Activated T-helper 9 cell treated with anti-CD3 and anti-CD28 coated beads, Interleukin-2, amount 50 U/mL, for 16 hours (primary cell): ENCODE data around the gene CENATAC.
"Not testable (repeated sequence)": the region's sequence is repeated elsewhere in the genome, so short reads cannot be mapped to it uniquely, and the experiment has no call there.

Source experiments
- DNase-seq: peaks from one replicate; pipeline ENCODE4 v3.0.0-alpha.2; 2020; ENCODE audit warnings: low read depth

Gene CENATAC, protein sequence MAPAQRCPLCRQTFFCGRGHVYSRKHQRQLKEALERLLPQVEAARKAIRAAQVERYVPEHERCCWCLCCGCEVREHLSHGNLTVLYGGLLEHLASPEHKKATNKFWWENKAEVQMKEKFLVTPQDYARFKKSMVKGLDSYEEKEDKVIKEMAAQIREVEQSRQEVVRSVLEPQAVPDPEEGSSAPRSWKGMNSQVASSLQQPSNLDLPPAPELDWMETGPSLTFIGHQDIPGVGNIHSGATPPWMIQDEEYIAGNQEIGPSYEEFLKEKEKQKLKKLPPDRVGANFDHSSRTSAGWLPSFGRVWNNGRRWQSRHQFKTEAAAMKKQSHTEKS

DNA sequence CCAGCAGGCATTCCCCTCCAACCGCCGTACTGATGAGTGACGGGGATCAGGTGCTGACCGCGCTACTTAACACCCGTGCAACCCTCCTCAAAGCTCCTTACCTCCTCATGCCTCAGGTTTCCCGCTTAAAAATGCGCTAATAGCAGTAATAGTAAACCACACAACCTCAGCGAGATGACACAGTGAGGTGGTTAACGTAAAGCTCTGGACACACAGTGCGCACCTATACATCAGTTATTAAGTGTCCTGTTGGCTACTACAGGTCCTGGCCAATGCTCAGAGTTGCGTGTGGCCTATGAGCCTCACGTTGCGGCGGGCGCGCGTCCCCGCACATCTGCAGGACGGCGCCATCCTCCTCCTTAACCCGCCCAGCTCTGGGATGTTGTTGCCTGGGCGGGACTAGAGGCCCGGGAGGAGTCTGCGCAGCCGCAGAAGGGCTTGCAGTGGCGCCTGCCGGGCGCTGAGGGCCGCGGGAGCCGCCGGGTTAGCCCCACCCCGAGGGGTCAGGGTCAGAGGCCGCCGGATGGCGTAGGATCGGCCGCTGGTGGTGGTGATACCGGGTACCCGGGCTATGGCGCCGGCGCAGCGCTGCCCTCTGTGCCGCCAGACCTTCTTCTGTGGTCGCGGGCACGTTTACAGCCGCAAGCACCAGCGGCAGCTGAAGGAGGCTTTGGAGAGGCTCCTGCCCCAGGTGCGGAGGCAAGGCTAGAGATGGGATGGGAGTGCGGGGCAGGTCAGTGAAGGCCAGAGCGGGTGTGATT, at the start of gene CENATAC:
Gene CENATAC (plus strand): TSS at position 512 of the 761 bp plus-strand sequence. CDS start 60 bp downstream, at position 572.
- peak; percentile 97 for DNase-seq

DNA sequence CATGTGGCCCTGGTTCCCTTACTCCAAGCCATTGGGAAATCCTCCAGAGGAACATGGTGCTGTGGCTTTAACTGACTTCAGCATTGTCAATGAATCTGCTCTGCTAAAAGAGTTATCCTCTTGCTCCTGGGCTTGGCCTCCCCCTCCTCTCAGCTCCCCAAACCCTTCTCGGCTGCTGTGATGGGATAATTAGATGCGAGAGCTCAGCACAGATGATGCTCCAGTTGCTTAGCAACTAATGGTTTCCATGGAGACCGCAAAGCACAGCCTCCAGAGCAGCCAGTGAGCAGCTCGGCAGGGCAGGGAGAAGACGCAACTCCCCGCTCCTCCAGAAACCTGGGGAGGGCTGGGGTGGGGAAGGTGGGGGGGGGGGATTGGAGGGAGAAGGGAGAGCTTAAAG, 44.7 kb upstream of the CENATAC start:
- no peak for DNase-seq

DNA sequence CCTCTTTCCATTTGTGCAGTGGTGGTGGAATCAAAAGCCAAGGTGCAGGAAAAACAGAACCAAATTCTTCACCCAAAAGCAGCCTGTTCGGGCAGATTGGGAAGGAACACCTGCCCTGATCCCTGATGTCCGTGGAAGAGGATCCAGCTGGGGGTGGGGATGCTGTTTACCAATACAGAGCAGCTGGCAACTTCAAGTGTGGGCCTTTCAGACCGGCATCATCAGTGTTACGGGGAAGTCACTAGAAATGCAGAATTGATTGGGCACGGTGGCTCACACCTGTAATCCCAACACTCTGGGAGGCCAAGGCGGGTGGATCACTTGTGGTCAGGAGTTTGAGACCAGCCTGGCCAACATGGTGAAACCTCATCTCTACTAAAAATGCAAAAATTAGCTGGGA, 44.0 kb upstream of the CENATAC start:
- not testable (repeated sequence) for DNase-seq

- peak; percentile 81 for DNase-seq
Observed at GRCh38 chr11:118956094-118956846, 41.7 kb upstream of the CENATAC start, which contains the start of gene UPK2. UPK2 (plus strand) TSS chr11:118956298; CDS start chr11:118956351, 53 bp downstream.

- no peak for DNase-seq
Observed at GRCh38 chr11:118956847-118957469, 41.0 kb upstream of the CENATAC start.

DNA sequence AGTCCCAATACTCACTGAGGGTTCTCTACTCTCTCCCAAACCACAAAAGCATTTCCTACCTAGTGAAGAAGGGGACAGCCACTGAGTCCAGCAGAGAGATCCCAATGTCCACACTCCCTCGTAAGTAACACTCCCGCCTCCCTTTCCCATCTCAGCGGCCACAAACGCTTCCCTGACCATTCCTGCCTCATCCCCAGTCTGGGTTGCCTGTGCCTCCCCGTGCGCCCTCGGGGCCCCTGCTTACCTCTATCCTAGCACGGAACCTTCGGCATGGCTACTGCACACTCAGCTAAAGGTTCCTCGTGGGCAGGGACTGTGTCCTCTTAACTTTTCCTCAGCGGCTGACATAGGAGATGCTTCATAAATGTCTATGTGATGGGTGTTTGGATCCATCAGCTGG, 40.4 kb upstream of the CENATAC start:
- no peak for DNase-seq

DNA sequence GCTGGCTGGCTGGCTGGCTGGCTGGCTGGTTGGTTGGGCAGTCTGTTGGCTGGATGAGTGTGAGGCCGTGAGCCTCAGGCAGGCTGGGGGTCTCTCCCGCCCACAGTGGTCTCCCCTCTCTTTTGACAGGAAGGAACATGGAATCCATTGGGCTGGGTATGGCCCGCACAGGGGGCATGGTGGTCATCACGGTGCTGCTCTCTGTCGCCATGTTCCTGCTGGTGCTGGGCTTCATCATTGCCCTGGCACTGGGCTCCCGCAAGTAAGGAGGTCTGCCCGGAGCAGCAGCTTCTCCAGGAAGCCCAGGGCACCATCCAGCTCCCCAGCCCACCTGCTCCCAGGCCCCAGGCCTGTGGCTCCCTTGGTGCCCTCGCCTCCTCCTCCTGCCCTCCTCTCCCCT, 40.0 kb upstream of the CENATAC start:
- DNase-seq, result no peak

- DNase-seq, result no peak
Observed at GRCh38 chr11:118958577-118958976, 39.4 kb upstream of the CENATAC start.

DNA sequence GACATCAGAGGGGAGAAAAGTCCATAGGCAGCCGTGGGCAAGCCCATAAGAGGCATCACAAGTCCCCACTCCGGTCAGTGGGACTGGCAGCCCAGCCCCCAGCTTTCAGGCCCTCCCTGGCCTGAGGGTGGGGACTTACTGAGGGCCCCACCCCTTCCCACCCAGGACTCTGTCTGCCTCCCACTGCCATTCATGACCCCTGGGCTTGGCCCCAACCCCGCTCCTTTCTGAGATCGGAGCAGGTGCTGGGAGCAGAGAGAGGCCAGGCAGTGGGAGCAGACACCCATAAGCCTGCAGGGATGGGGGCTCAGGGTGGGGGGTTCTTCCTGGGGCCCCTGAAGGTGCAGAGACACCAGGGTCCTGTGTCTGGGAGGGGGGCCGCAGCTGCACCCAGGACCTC, 36.7 kb upstream of the CENATAC start:
- no peak for DNase-seq

DNA sequence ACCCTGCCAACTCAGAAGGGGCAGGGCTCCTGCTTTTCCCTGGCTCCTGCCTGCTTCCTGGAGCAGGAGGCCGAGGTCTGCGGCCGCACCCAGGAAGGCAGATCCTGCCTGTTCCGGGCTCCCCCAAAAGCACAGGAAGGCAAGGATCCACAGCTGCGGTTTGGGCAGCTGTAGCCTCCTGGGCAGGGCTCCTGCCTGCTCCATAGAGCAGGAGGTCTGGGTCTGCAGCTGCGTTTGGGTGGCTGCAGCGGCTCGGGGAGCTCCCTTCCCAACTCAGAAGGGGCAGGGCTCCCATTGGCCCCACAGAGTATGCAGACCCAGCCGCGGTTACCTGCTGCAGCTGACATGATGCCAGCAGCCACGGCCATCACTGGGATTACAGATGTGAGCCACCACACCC, 36.3 kb upstream of the CENATAC start:
- DNase-seq, result no peak

GRCh38 chr11:118969508-118969907, 28.4 kb upstream of the CENATAC start:
- DNase-seq, result not testable (repeated sequence)

GRCh38 chr11:118971646-118972045, 26.3 kb upstream of the CENATAC start, which contains the start of gene FOXR1:
FOXR1 (plus strand) TSS chr11:118971761; CDS start chr11:118971932, 171 bp downstream.
- no peak for DNase-seq

DNA sequence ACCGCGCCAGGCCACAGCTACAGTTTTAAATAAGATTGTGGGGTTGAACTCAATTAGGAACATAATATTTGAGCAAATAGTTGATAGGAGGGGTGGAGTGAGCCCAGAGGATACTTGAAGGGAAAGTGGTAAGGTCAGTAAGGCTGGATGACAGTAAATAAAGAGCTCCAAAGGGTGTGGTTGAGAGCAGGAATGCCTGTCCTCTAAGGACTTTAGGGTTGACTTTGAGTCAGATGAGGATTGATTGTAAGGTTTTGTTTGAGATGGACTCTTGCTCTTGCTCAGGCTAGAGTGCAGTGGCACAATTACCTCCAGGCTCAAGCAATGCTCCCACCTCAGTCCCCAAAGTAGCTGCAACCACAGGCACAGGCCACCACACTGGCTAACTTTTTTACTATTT, 24.0 kb upstream of the CENATAC start:
- no peak for DNase-seq

GRCh38 chr11:118975771-118976709, 21.9 kb upstream of the CENATAC start:
- DNase-seq, result no peak

DNA sequence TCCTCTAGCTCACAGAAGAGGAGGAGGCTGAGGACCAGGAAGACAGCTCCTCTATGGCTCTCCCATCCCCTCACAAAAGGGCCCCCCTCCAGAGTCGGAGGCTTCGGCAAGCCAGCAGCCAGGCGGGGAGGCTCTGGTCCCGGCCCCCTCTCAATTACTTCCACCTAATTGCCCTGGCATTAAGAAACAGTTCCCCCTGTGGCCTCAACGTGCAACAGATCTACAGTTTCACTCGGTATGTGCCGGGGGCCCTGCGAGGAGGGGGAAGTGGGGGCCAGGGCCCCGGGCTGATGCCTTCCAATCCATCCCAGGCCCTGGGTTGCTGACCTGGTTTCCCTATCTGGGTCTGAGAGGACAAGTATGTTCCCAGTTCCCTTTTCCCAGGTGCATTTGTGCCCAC, 18.5 kb upstream of the CENATAC start:
- no peak for DNase-seq

GRCh38 chr11:118980191-118980881, 17.6 kb upstream of the CENATAC start:
- no peak for DNase-seq

- not testable (repeated sequence) for DNase-seq
Observed at GRCh38 chr11:118984337-118984736, 13.6 kb upstream of the CENATAC start.

DNA sequence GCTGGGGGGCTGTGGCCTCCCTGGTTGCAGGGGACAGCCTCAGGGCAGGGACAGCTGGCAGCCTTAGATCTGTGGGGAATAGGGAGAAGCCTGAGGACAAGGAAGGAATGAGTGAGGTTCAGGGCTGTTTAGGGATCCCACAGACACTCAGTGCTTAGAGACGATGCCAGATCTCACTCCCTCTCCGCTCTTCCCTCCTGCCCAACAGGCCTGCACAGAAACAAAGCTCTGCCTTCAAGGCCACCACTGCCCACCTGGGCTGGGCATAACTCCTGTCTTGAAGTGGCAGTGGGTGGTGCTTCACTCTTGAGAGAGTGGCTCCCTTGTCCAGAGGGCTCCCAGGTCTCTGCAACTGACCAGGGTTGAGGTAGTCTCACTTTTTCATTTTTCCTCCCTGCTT, 13.1 kb upstream of the CENATAC start:
- no peak for DNase-seq

DNA sequence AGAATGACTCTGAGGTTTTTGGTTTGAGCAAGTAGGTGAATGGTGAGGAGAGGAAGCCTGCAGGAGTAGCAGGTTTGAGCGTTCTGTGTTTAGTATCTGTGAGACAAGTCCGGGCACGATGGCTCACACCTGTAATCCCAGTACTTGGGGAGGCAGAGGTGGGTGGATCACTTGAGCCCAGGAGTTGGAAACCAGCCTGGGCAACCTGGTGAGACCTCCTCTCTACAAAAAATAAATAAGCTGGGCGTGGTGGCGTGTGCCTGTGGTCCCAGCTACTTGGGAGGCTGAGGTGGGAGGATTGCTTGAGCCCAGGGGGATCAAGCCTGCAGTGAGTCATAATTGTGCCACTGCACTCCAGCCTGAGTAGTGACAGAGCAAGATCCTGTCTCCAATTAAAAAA, 9.7 kb upstream of the CENATAC start:
- no peak for DNase-seq

- not testable (repeated sequence) for DNase-seq
Observed at GRCh38 chr11:118991486-118992038, 6.4 kb upstream of the CENATAC start.
